WERI-Rb-1 (cell line): ENCODE data around the gene ZNF836.

Experiments
- DNase-seq: peaks from one replicate; pipeline ENCODE4 v3.0.0-alpha.2; 2020
- H3K27ac ChIP-seq: fragments of 250-450 bp; sonication (Bioruptor Pico); 2 replicates; pipeline ENCODE4 v1.5.1; 2020; ENCODE audit warnings: mild to moderate bottlenecking, moderate library complexity
- H3K27me3 ChIP-seq: fragments of 250-450 bp; sonication (Bioruptor Pico); 2 replicates; pipeline ENCODE4 v1.5.1; 2021; ENCODE audit warnings: mild to moderate bottlenecking, low read depth, moderate library complexity; ENCODE audit not compliant: insufficient read depth, severe bottlenecking
- H3K36me3 ChIP-seq: fragments of 250-450 bp; sonication (Bioruptor Pico); 2 replicates; pipeline ENCODE4 v1.5.1; 2020; ENCODE audit warnings: mild to moderate bottlenecking, moderate library complexity
- H3K4me3 ChIP-seq: 2 replicates; pipeline ENCODE4 v1.5.1; 2011; ENCODE audit warnings: low read depth, mild to moderate bottlenecking, control low read depth, low read length
- H3K9me3 ChIP-seq: fragments of 250-450 bp; sonication (Bioruptor Pico); 2 replicates; pipeline ENCODE4 v1.5.1; 2021; ENCODE audit warnings: mild to moderate bottlenecking, moderate library complexity; ENCODE audit not compliant: severe bottlenecking
- CTCF ChIP-seq: IDR thresholded peaks from 2 replicates; pipeline ENCODE4 v1.5.1; 2011; ENCODE audit warnings: low read depth, mild to moderate bottlenecking, control low read depth, inconsistent platforms, low read length

Gene ZNF836

DNA sequence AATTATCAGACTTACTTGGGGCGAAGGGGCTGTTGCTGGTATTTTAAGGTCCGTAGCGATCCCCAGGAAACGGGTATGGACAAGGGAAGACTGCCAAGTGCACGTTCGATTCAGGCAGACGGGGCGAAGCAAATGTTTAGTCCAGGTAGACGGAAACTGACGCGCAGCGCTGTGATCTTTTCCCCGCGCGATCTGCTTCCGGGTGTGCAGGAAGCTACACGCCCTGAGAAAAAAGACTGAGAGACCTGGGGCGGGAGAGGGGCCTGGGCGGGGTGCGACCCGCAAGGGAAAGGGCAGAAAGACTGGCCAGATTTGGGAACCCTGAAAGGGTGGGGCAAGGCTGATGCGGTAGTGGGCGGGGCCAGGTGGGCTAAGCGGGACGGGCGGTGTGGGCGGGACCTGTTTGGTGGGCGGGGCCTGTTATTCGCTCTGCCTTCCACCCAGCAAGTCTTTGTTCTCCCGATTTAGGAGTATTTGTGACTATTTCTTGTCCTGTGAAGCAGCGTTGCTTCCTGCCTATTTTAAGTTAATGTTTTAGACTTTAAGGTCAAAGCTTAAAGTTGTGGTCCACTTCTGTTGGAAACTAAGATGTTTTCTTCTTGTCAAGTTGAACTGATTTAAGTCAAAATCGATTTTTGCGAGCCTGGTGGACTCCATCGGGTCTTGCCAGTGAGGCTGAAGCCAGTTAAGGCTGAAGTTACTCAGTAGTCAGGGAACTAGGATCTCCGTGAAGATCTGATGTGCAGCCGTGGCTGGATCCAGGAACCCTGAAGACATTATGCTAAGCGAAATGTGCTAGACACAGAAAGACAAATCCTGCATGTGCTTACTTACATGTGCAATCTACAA, at the start of gene ZNF836:
TSS of gene ZNF836 (minus strand) at position 301 of the 849 bp plus-strand sequence. CDS start 3,549 bp downstream, outside the sequence.
- peak within 1 kb of the TSS; percentile 64 for H3K27ac ChIP-seq
- TF ChIP-seq CTCF: no peak
- no peaks in the 10 kb centered on the region for H3K27me3 ChIP-seq
- H3K4me3 ChIP-seq: peak within 1 kb of the TSS; percentile 88
- DNase-seq: peak; percentile 79
- peaks cover 7% of the 10 kb centered on the region for H3K36me3 ChIP-seq
- H3K9me3 ChIP-seq: peaks cover 12% of the 10 kb centered on the region

- DNase-seq: no peak
- no peaks in the 10 kb centered on the region for H3K9me3 ChIP-seq
- peaks cover 96% of the 10 kb centered on the region for H3K36me3 ChIP-seq
Observed at GRCh38 chr19:52221031-52221430, 49.6 kb upstream of the ZNF836 start.

DNA sequence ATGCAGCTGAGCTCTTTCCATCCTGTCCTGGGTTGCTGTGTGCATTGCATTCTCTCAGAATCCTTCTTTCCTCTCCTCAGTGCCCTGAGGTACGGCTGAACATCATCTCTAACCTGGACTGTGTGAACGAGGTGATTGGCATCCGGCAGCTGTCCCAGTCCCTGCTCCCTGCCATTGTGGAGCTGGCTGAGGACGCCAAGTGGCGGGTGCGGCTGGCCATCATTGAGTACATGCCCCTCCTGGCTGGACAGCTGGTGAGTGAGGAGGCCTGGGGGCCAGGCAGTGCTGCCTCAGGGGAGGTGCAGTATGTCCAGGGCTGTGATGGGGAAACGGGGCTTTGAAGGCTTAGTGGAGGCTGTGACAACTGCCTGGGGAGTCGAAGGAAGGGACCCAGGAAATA, 48.2 kb upstream of the ZNF836 start:
- DNase-seq: no peak
- Histone ChIP-seq H3K4me3 (no peak overlapping the region), H3K9me3 (no peaks in the 10 kb centered on the region), H3K27ac (no peak overlapping the region), H3K27me3 (no peaks in the 10 kb centered on the region), H3K36me3 (peaks cover 99% of the 10 kb centered on the region)
- no peak for TF ChIP-seq CTCF

More at GRCh38 chr19:52221031-52221430, 49.6 kb upstream of the ZNF836 start:
- no peak for TF ChIP-seq CTCF
- Histone ChIP-seq H3K27ac (no peak overlapping the region), H3K4me3 (no peak overlapping the region), H3K27me3 (no peaks in the 10 kb centered on the region)

- no peak for DNase-seq
Observed at GRCh38 chr19:52217576-52217975, 46.2 kb upstream of the ZNF836 start.

GRCh38 chr19:52216401-52216800, 45.0 kb upstream of the ZNF836 start:
- Histone ChIP-seq H3K4me3 (no peak overlapping the region), H3K36me3 (peaks cover 98% of the 10 kb centered on the region), H3K27me3 (no peaks in the 10 kb centered on the region), H3K27ac (no peak overlapping the region), H3K9me3 (no peaks in the 10 kb centered on the region)
- no peak for DNase-seq
- no peak for TF ChIP-seq CTCF

More at GRCh38 chr19:52217576-52217975, 46.2 kb upstream of the ZNF836 start:
- Histone ChIP-seq H3K36me3 (peaks cover 96% of the 10 kb centered on the region), H3K4me3 (no peak overlapping the region), H3K27me3 (no peaks in the 10 kb centered on the region), H3K27ac (no peak overlapping the region), H3K9me3 (no peaks in the 10 kb centered on the region)
- no peak for TF ChIP-seq CTCF
